K562 (cell line): Measurements from ENCODE around the gene CALML3.

Experiments used
- CREB1 ChIP-seq, 2 experiments: sonication (generic) in 1 of 2; formaldehyde crosslinking in 1 of 2; IDR thresholded peaks; 2 replicates each; pipeline versions ENCODE4 v1.6.1 to v1.8.0; 2012 to 2022; ENCODE audit warnings: inconsistent platforms in 1 of 2, mild to moderate bottlenecking in 1 of 2, missing genetic modification reagents in 1 of 2, moderate library complexity in 1 of 2
- EZH2 ChIP-seq: IDR thresholded peaks from 2 replicates; pipeline ENCODE4 v1.6.1; 2012; ENCODE audit warnings: low read depth, mild to moderate bottlenecking, inconsistent platforms, low read length, borderline replicate concordance

GRCh38 chr10:5517546-5517945 lies 7.2 kb upstream of the CALML3 start:
- TF ChIP-seq EZH2, result no peak
- no peak for TF ChIP-seq CREB1 (IDR thresholded peaks at IDR 0.05)
- TF ChIP-seq CREB1 (CRISPR knock-in tag; IDR thresholded peaks at IDR 0.05), result no peak
